WTC11 (cell line): ENCODE results near the gene CLEC12A. TPM values are rescaled to one million over a fixed set of nuclear protein-coding genes. Genes with fewer than 3 reads are reported as not detected.

ENCODE experiments used
- ATAC-seq: fragments of 200-7000 bp; cut with Tn5 transposase; 2 replicates; pipeline ENCODE4 v1.10.0; 2021; ENCODE audit warnings: mild to moderate bottlenecking, moderate library complexity
- CTCF ChIA-PET: fragments of 300-600 bp; sonication (Branson Sonifier 250); formaldehyde crosslinking; loops from one replicate; lab custom pipeline; 2021; ENCODE audit warnings: antibody characterized with exemption; lab: Charles Lee
- POLR2A ChIA-PET: fragments of 350-600 bp; sonication (Branson Sonifier 250); formaldehyde crosslinking; loops from one replicate; lab custom pipeline; 2021; ENCODE audit warnings: antibody characterized with exemption; lab: Charles Lee
- DNase-seq: peaks from one replicate; pipeline ENCODE4 v3.0.0; 2021; ENCODE audit warnings: low spot score
- H3K27ac Mint-ChIP-seq: 2 replicates; pipeline ENCODE4 v1.8.0; 2021; ENCODE audit warnings: mixed read lengths
- H3K27me3 Mint-ChIP-seq: 2 replicates; pipeline ENCODE4 v1.8.0; 2021; ENCODE audit warnings: low read depth, mild to moderate bottlenecking, moderate library complexity, mixed read lengths
- H3K36me3 Mint-ChIP-seq: 2 replicates; pipeline ENCODE4 v1.8.0; 2021; ENCODE audit warnings: mixed read lengths
- H3K4me1 Mint-ChIP-seq: 2 replicates; pipeline ENCODE4 v1.8.0; 2022; ENCODE audit warnings: mixed read lengths
- H3K4me3 Mint-ChIP-seq: 2 replicates; pipeline ENCODE4 v1.8.0; 2021; ENCODE audit warnings: mild to moderate bottlenecking, moderate library complexity, mixed read lengths
- H3K9me3 Mint-ChIP-seq: 2 replicates; pipeline ENCODE4 v1.8.0; 2021; ENCODE audit warnings: mixed read lengths
- CBFB ChIP-seq: sonication (generic); formaldehyde crosslinking; IDR thresholded peaks from 2 replicates; pipeline ENCODE4 v1.8.1; 2022; ENCODE audit warnings: mild to moderate bottlenecking, low read depth, missing genetic modification reagents
- CREM ChIP-seq: sonication (generic); formaldehyde crosslinking; IDR thresholded peaks from 2 replicates; pipeline ENCODE4 v1.8.1; 2022; ENCODE audit warnings: mild to moderate bottlenecking, missing genetic modification reagents, moderate library complexity
- E2F1 ChIP-seq: sonication (generic); formaldehyde crosslinking; IDR thresholded peaks from 2 replicates; pipeline ENCODE4 v1.8.0; 2022; ENCODE audit warnings: mild to moderate bottlenecking, missing genetic modification reagents
- E2F5 ChIP-seq: sonication (generic); formaldehyde crosslinking; IDR thresholded peaks from 2 replicates; pipeline ENCODE4 v1.8.1; 2022; ENCODE audit warnings: mild to moderate bottlenecking, moderate library complexity, missing genetic modification reagents
- FOXJ3 ChIP-seq: sonication (generic); formaldehyde crosslinking; IDR thresholded peaks from 2 replicates; pipeline ENCODE4 v1.9.0; 2021; ENCODE audit warnings: missing genetic modification reagents, mild to moderate bottlenecking, borderline replicate concordance
- FOXP4 ChIP-seq: sonication (generic); formaldehyde crosslinking; IDR thresholded peaks from 2 replicates; pipeline ENCODE4 v1.8.0; 2022; ENCODE audit warnings: mild to moderate bottlenecking, missing genetic modification reagents
- JUN ChIP-seq: sonication (generic); formaldehyde crosslinking; IDR thresholded peaks from 2 replicates; pipeline ENCODE4 v1.8.0; 2023; ENCODE audit warnings: mild to moderate bottlenecking, missing genetic modification reagents
- NFYB ChIP-seq: sonication (generic); formaldehyde crosslinking; conservative IDR thresholded peaks from 2 replicates; pipeline ENCODE4 v1.8.0; 2022; ENCODE audit warnings: low read depth, missing genetic modification reagents
- NR2C2 ChIP-seq: sonication (generic); formaldehyde crosslinking; IDR thresholded peaks from 2 replicates; pipeline ENCODE4 v1.8.0; 2022; ENCODE audit warnings: mild to moderate bottlenecking, missing genetic modification reagents
- NR3C1 ChIP-seq: sonication (generic); formaldehyde crosslinking; conservative IDR thresholded peaks from 2 replicates; pipeline ENCODE4 v1.8.1; 2023; ENCODE audit warnings: low read depth, mild to moderate bottlenecking, missing genetic modification reagents
- RELA ChIP-seq: sonication (generic); formaldehyde crosslinking; IDR thresholded peaks from 2 replicates; pipeline ENCODE4 v1.8.1; 2022; ENCODE audit warnings: missing genetic modification reagents, mild to moderate bottlenecking, borderline replicate concordance
- RORB ChIP-seq: fragments of 250-450 bp; sonication (Bioruptor Pico); IDR thresholded peaks from 2 replicates; pipeline ENCODE4 v1.9.0; 2021; ENCODE audit warnings: mild to moderate bottlenecking
- SMAD4 ChIP-seq: sonication (generic); formaldehyde crosslinking; IDR thresholded peaks from 2 replicates; pipeline ENCODE4 v1.8.0; 2022; ENCODE audit warnings: mild to moderate bottlenecking, missing genetic modification reagents
- SP1 ChIP-seq: sonication (generic); formaldehyde crosslinking; conservative IDR thresholded peaks from 2 replicates; pipeline ENCODE4 v1.8.1; 2022; ENCODE audit warnings: missing genetic modification reagents
- TEAD4 ChIP-seq: sonication (generic); formaldehyde crosslinking; IDR thresholded peaks from 2 replicates; pipeline ENCODE4 v1.8.0; 2022; ENCODE audit warnings: mild to moderate bottlenecking, missing genetic modification reagents
- TP53 ChIP-seq: sonication (generic); formaldehyde crosslinking; IDR thresholded peaks from 2 replicates; pipeline ENCODE4 v1.8.1; 2023; ENCODE audit warnings: mild to moderate bottlenecking, missing genetic modification reagents
- ZNF416 ChIP-seq: fragments of 250-450 bp; sonication (Bioruptor Pico); IDR thresholded peaks from 2 replicates; pipeline ENCODE4 v1.9.0; 2021; ENCODE audit warnings: mild to moderate bottlenecking, inconsistent platforms
- ZNF423 ChIP-seq: fragments of 250-450 bp; sonication (Bioruptor Pico); IDR thresholded peaks from 2 replicates; pipeline ENCODE4 v2.1.2; 2022; ENCODE audit warnings: mild to moderate bottlenecking, moderate library complexity
- ZNF425 ChIP-seq: fragments of 250-450 bp; sonication (Bioruptor Pico); conservative IDR thresholded peaks from 2 replicates; pipeline ENCODE4 v1.9.0; 2021; ENCODE audit warnings: mild to moderate bottlenecking
- ZNF532 ChIP-seq: fragments of 250-450 bp; sonication (Bioruptor Pico); IDR thresholded peaks from 2 replicates; pipeline ENCODE4 v1.9.0; 2021; ENCODE audit warnings: mild to moderate bottlenecking, borderline replicate concordance
- total RNA-seq: library from RNA; stranded (reverse); gene quantifications from 3 replicates; pipeline ENCODE4 v1.2.3, GENCODE V29; 2021
- TF ChIP-seq, protein P1 (sequence below): sonication (generic); formaldehyde crosslinking; IDR thresholded peaks from 2 replicates; pipeline ENCODE4 v1.8.1; 2022; ENCODE audit warnings: missing genetic modification reagents, borderline replicate concordance
- TF ChIP-seq, protein P2 (sequence below): sonication (generic); formaldehyde crosslinking; IDR thresholded peaks from 2 replicates; pipeline ENCODE4 v1.8.1; 2022; ENCODE audit warnings: low read depth, missing genetic modification reagents, borderline replicate concordance

Gene CLEC12A
- total RNA-seq, 1 experiment from 2014 or later, result not detected

- TF ChIP-seq E2F1 (no peak), ZNF532 (CRISPR knock-in tag) (no peak), NFYB (no peak), ZNF425 (no peak), CREM (CRISPR knock-in tag) (no peak), NR2C2 (CRISPR knock-in tag) (no peak), CBFB (CRISPR knock-in tag) (no peak)
- TF ChIP-seq, protein P1, sequence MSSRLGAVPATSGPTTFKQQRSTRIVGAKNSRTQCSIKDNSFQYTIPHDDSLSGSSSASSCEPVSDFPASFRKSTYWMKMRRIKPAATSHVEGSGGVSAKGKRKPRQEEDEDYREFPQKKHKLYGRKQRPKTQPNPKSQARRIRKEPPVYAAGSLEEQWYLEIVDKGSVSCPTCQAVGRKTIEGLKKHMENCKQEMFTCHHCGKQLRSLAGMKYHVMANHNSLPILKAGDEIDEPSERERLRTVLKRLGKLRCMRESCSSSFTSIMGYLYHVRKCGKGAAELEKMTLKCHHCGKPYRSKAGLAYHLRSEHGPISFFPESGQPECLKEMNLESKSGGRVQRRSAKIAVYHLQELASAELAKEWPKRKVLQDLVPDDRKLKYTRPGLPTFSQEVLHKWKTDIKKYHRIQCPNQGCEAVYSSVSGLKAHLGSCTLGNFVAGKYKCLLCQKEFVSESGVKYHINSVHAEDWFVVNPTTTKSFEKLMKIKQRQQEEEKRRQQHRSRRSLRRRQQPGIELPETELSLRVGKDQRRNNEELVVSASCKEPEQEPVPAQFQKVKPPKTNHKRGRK, result no peak
- TF ChIP-seq, all 79 proteins: peak for 0
These were observed 22.5 kb upstream of the CLEC12A start (continued) for GRCh38 chr12:9948606-9949296.

DNA sequence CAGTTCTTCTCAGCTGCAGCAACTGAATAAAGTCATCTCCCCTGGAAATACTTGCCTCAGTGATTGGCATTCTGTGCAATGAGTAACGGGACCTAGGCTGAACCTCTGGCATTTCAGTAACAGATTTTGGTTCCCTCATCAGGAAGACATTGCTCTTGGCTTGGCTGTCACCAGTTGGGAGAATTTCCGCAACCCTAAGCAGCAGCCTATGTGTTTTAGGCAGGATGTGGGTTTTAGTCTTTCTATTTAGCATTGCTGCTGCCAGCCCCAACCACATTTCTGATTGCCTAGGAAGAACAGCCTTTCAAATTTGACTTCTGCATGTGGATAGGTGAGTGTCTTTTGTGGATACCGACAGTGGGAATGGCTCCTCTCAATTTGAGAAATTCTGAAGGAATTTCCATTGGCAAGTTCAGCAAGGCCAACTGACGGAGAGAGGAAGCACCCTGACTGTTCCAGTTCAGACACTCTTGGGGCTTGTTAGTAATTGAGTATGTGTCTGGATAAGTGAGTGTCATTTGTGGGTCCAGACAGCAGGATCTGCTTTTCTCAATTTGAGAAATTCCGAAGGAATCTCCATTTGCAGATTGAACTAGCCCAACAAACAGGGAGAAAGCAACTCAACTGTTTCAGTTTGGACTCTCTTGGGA, 20.1 kb upstream of the CLEC12A start:
- ChIA-PET POLR2A (no interaction called here), CTCF (no interaction called here)
- ATAC-seq (no peak), DNase-seq (no peak)
- H3K9me3 Mint-ChIP-seq, result peaks cover 19% of the 10 kb centered on the region
- peaks cover 14% of the 10 kb centered on the region for H3K36me3 Mint-ChIP-seq
- H3K27me3 Mint-ChIP-seq, result peaks cover 7% of the 10 kb centered on the region
- no peak overlapping the region for H3K27ac Mint-ChIP-seq
- no peaks in the 10 kb centered on the region for H3K4me1 Mint-ChIP-seq
- no peak overlapping the region for H3K4me3 Mint-ChIP-seq
- TF ChIP-seq TP53 (CRISPR knock-in tag) (no peak), NR3C1 (no peak), RELA (CRISPR knock-in tag) (no peak), ZNF423 (CRISPR knock-in tag) (no peak), FOXJ3 (CRISPR knock-in tag) (no peak), SP1 (no peak), SMAD4 (CRISPR knock-in tag) (no peak), RORB (CRISPR knock-in tag) (no peak), JUN (CRISPR knock-in tag) (no peak), TEAD4 (no peak), FOXP4 (no peak), E2F5 (CRISPR knock-in tag) (no peak), ZNF416 (CRISPR knock-in tag) (no peak)
- TF ChIP-seq, protein P2, sequence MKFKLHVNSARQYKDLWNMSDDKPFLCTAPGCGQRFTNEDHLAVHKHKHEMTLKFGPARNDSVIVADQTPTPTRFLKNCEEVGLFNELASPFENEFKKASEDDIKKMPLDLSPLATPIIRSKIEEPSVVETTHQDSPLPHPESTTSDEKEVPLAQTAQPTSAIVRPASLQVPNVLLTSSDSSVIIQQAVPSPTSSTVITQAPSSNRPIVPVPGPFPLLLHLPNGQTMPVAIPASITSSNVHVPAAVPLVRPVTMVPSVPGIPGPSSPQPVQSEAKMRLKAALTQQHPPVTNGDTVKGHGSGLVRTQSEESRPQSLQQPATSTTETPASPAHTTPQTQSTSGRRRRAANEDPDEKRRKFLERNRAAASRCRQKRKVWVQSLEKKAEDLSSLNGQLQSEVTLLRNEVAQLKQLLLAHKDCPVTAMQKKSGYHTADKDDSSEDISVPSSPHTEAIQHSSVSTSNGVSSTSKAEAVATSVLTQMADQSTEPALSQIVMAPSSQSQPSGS, result no peak
